Peyer's patch (tissue), 4 donors: ENCODE data around the gene PANX2.
"Not testable (repeated sequence)": the region's sequence is repeated elsewhere in the genome, so short reads cannot be mapped to it uniquely, and the experiment has no call there.

ENCODE experiments used
- CTCF ChIP-seq, 6 experiments: fragments of 450-650 bp in 4 of 6; fragments of 200-600 bp in 2 of 6; sonication (generic) in 1 of 6; IDR thresholded peaks; one replicate each; pipeline ENCODE4 v1.5.1; 2017 to 2019; ENCODE audit warnings: antibody characterized with exemption in 6 of 6, mild to moderate bottlenecking in 3 of 6, moderate library complexity in 1 of 6
- POLR2A ChIP-seq, 2 donors: fragments of 450-650 bp; IDR thresholded peaks; one replicate each; pipeline ENCODE4 v1.5.1; 2017; ENCODE audit warnings: antibody characterized with exemption in 2 of 2, mild to moderate bottlenecking in 2 of 2, moderate library complexity in 2 of 2

- not testable (repeated sequence) for TF ChIP-seq CTCF, POLR2A (IDR thresholded peaks at IDR 0.05)
Observed at GRCh38 chr22:50137277-50137676, 33.3 kb upstream of the PANX2 start.
